Stimulated activated CD4-positive, alpha-beta T cell treated with anti-CD3 and anti-CD28 coated beads, TNF-alpha, amount 100 ng/mL, for 24 hours (primary cell): Measurements from ENCODE around the gene GOSR1.
"Not testable (repeated sequence)": the region's sequence is repeated elsewhere in the genome, so short reads cannot be mapped to it uniquely, and the experiment has no call there.

ENCODE experiments used
- DNase-seq, 3 experiments: peaks; one replicate each; pipeline ENCODE4 v3.0.0-alpha.2; 2020; ENCODE audit warnings: low read depth in 3 of 3

The GOSR1 gene

DNA sequence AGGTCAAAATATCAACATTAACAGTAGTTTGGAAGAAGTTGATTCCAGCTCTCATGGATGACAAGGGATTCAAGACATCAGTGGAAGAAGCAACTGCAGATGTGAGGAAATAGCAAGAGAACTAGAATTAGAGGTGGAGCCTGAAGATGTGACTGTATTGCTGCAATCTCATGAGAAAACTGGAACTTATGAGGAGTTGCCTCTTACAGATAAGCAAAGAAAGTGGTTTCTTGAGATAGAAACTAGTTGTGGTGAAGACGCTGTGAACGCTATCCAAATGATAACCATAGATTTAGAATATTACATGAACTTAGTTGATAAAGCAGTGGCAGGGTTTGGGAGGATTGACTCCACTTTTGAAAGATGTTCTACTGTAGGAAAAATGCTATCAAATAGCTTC lies 67.8 kb downstream of the GOSR1 start:
- no peak for DNase-seq

DNA sequence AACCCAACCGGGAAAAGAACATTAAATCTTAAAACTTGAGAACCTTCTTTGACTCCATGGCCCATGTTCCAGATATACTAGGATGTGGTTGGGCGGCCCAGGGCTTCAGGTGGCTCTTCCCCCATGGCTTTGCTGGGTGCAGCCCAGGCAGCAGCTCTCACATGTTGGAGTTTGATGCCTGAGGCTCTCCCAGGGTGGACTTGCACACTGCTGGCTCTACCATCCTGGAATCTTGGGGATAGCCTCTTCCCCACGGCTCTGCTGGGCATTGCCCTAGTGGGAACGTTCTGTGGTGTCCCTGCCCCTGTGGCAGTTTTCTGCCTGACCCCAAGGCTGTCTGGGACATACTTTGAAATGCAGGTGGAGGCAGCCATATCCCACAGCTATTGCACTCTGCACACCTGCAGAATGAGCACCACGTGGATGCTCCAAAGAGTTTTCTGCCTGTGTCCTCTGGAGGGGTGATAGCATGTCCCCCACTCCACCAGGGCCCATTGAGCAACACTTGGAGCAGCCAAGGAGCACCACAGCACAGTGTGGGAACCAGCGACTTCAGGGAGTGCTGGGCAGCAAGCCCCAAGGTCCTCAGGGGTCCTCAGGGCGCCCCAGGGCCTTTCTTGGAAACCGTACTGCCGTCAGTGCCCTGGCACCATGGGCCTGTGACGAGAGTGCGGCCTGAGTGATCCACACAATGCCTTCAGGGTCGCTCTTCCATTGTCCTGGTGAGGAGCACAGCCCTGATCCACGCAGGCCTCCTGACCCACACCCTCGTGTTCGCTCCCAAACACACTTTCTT lies 70.8 kb downstream of the GOSR1 start:
- no peak for DNase-seq

DNA sequence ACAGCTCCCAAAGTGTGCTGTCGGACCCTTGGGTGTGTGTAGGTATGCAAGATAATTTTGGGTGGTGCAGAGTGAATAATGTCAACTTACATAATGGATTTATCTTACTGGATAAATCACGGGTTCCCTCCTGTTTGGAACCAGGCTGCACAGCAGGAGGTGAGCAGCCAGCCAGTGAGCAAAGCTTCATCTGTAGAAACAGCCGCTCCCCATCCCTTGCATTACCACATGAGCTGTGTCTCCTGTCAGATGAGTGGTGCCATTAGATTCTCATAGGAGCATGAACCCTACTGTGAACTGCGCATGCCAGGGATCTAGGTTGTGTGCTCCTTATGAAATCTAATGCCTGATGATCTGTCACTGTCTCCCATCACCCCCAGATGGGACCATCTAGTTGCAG lies 72.0 kb downstream of the GOSR1 start:
- not testable (repeated sequence) for DNase-seq

DNA sequence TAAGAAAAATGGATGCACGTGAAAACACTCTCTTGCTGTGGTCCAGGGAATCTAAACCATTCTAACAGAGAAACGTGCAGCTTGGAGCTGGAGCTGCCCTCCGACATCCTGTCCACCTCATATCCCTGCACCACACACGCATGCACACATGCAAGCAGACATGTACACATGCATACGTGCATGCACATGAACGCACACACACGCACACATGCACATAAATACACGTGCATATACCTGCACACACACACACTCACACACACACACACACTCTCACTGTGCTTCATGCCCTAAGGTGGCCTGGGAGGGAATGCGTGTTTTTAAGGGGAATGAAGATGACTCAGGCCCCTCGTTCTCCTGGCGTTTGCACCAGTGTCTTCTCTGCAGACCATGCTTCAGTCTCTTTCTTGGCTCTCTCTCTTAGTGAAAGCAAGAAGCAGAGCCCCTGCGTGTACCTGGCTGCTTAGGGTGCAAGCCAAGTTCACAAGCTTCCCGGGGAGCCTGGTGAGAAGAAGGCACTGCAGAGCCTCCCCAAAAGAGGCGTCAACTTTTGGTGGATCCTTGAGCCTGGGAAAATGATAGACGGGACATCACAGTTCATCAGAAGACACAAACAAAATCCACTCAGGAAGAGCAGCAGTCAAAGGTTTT lies 72.8 kb downstream of the GOSR1 start:
- DNase-seq, result no peak

DNA sequence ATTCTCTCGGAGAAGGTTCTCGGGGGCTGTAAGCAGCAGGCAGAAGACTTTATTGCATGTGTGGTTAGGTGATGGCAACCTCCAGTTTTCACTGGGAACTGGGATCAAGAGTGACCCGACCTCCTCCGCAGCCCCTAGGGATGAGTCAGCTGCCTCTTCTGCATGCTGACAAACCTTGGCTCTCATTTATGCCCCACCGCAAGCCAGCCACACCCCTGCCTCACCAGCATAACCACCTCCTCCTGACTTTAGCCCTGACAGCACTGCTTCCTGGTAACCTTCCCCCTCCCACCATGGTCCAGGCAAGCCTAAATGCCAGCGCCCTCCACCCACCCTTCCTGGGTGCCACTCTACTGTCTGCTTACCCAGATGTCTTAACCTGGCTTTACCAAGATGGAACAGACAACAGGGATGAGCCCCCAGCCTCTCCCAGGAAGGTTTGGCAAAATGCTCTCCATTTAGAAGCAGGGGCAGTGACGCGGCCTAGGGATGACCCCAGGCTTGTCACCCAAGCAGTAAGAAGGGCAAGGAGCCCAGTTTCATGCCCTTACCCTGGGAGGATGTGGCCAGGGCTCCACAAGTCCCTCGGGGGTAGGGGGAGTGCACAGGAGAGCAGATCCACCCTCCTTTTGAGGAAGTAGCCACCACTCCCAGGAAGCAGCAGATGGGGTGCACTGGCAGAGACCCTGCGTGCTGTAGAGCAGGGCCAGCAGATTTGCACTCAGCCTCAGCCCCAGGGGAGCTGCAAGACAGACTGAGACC lies 73.5 kb downstream of the GOSR1 start:
- DNase-seq, result no peak

DNA sequence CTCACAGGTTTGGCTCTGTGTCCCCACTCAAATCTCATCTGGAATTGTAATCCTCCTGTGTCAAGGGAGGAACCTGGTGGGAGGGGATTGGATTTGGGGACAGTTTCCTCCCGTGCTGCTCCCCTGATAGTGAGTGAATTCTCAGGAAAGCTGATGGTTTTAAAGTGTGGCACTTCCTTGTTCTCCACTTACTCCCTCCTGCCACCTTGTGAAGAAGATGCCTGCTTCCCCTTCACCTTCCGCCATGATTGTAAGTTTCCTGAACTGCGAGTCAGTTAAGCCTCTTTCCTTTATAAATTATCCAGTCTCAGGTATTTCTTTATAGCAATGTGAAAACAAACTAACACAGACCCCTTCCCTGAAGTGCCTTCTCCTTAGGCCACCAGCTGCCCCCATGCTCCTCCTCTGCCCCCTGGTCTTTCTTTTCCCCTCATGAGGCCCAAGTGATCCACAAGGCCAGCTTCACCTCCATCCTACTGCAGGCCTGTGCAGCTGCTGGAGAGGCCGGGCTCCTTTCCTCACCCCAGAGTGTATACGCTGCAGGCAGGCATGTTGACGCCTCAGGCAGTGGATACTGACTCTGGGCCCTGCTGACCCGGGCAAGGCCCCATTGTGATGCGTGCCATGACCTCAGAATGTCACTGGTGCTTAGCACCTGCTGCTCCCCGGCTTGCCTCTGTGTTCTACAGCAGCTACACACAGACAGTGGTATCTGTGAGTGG lies 74.2 kb downstream of the GOSR1 start:
- not testable (repeated sequence) for DNase-seq

DNA sequence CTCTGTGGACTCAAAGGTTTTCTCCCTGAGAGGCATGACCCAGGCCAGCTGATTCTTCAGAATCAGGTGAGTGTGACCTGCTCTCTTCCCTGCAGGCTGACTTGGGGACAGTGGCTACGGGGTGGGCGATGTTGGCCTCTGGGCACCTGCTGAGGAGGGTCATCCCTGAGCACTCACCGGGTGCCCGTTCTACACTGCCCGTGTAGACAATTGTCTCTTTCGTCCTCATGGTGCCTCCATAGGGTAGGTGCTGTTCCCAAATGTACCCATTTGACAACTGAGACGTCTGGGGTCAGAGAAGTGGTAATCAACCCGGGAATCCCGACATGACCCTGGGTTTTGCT lies 74.8 kb downstream of the GOSR1 start:
- no peak for DNase-seq

DNA sequence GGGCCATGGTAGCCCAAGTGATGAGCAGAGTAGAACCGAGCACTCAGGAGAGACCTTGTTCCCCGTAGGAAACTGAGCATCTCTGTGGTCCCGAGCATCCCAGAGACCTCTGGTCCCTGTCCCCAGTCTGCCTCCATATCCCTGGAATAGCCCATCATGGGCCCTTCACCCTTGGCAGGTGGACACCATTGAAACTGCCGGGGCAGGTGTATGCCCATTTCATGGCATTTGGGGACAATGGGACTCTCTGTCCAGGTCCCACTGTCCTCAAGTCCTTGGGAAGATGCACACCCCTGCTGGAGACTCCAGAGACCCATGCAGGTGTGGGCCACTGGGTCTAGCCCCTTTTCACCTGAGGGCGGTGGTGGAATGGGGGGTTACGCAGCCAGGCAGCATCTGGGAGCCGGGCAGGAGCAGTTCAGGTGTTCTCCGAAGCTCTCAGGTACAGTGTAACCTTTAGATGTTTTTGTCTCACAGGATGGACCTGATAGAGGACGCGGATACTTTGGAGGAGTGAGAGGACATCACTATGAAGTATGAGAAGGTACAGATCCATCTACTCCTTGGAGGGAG lies 75.9 kb downstream of the GOSR1 start:
- DNase-seq, result no peak

DNA sequence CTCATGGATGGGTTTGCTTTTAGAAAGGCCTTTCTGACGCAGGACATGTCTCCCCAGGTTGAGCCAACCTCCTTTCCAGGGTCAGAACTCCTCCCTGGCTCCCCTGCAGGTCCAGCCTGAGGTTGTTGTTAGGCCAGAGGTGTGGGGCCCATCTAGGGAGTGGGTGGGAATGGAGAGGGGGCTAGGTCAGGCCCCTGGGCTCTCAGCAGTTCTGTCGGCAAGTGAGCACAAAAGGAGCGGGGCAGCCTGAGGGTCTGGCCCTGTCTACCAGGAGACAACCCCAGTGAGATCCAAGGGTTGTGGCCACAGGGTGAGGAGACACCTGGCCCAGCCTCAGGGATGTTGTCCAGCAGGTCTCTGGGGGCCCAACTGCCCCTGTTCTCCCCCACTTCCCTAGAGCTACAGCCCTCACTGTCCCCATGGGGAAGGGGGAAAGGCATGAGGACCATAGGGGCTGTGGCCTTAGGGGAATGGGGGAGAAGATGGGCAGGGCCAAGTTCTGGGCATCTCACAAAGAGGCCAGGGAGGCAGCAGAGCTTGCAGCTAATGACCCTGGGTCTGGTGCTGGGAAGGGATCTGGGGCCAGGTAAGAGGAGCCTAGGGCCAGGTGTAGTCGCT lies 76.7 kb downstream of the GOSR1 start:
- DNase-seq, result not testable (repeated sequence)

DNA sequence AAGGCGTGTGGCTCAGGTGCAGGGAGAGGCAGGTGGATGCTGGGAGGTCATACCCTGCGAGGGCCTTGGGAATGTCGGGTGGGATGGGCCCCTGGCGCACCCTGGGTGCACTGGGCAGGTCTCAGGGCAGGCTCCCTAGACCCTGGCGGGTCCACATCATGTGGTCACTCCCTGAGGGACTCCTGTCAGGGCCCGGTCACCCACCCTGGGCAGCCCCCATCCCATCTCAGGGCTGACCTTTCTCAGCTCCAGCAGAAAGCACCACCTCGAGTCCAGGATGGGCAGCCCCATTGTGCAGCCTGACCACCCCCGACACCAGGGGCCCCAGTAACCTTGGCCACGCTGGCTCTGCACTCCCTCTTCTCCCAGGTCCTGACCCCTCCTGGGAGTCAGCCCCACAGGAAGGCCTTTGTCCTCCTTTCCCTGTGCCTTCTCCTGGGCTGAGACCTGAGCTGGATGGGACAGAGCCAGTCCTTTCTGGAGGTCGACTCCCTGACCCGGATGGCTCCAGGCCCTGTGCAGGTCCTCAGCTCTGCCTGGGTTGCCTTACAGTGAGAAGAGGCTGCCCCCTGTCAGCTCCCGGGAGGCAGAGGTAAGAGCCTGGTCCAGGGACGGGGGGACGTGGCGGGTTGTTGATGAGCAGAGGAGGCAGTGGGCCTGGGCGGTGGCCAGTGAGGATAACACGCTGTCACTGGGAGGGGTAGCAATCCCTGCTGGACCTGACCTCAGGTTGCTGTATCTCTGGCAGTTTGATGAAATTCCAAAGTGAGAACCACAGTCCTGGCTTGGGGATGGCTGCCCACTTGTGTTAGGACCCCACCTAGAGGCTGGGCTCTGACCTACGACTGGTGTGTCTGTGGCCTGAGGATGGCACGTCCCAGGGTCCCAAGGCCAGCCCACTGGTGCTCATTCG lies 77.9 kb downstream of the GOSR1 start:
- no peak for DNase-seq

DNA sequence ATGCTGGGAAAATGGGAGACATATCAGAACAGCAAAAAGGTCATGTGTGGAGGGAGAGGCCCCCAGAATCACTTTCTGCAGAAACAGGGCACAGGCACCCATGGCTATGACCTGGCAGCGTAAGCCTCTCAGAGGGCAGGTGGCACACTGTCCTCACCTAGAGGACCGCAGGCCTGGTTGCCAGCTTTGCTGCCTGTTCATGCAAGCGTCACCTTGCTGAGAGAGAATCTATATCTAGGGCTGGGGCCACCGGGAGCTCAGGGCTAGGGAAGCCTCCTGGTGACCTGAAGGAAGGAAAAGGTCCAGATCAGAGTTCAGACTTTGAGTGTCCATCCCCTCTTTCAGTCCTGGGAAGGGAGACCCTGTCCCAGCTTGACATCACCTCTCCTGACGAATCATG lies 78.7 kb downstream of the GOSR1 start:
- DNase-seq, result no peak

DNA sequence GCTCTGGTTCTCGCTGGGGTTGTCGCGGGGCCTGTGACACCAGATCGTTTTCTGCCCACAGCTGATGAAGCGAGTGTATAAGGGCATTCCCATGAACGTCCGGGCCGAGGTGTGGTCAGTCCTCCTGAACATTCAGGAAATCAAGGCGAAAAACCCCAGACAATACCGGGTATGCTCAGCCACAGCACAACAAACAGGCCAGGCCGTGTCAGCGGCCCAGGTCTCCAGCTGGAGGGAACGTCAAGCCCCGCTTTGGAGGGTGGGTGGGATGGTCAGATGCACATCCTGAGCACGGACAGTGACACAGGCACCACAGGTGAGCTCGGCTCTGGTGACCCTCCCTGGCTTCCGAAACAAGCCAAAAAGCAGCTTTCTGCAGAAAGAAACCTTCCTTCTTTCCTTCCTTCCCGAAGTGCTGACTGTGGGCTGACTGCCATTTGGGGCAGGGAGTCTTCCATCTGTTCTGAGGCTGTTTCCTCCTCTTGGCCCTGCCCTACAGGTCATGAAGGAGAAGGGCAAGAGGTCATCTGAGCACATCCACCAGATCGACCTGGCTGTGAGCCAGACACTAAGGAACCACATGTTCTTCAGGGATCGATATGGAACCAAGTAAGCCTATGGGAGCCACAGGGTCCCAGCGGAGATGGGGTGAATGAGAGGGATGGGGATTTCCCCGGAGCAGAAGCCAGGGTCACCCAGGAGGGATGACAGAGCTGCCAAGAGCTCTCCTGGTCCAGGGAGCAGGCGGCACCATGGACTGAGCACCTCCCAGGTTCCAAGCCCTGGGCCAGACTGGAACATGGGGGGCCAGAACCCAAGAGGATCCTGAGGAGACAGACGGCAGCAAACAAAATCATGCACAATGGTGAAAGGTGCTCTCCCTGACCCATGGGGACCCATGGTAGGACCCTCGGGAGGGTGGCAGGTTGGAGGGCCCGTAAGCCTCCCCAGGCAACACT lies 79.4 kb downstream of the GOSR1 start:
- no peak for DNase-seq

DNA sequence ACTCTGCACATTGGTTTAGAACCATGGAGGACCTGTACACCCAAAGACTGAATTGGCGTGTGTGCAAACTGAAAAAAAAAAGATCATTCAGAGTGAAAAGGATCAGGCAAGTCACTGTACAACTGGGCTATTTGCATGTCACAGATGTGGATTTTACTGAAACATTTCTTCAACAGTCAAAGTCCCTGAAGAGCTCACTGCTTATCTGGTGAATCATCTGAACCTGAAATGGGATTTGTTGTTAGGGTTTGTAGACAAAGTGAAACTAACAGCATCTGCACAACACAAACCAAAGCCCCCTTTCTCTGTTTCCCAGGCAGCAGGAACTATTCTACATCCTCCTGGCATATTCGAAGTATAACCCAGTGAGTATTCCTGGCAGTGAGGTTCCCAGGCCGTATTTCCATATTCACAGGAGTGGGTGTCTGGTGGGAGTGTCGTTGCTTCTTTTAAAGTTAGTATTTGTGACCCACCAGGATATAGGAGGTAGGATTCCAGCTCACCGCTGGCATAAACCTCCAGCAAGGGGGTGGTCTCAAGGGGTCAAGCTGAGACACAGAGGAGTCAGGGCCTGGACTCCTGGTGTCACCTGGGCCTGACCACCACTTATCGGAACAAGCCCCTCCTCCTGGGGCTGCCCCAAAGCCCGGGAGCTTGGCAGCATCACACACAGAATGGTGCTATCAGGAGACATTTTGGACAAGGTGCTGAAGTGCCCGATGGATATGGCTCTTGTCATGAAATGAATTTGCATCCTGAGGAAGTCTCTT lies 80.9 kb downstream of the GOSR1 start:
- DNase-seq, result no peak

DNA sequence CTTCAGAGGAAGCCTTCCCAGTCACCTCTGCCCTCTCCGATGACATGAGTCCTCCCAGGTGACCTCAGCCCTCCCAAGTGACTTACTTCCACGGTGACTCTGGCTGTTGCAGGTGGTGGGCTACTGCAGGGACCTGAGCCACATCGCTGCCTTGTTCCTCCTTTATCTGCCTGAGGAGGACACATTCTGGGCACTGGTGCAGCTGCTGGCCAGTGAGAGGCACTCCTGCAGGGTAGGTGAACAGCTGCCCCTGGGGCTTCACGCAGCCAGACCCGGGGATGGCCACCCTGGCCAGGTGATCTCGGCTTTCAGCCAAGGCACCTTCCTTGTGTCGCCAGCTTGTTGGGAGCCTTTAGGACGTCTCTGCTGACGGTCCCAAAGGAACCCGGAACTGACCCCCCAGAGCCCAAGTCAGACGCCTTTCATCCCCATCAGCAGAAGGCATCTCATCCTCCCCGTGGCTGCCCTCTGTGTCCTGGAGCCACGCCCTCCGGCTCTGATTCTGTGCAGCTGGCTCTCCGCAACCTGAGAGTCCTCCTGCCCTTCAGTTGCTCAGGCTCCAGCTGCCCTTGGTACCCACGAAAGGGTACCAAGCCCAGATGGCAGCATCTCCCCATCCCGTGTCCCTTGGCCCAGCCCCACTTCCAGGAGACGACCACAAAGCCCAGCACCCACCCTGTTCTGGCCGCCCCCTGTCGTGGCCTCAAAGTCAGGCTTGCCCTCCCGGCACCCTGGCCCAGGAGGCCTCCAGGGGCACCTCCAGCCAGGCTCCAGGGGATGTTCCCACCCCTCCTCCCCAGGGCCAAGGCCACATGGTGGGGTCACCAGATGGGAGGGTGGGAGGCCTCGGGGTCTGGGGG lies 81.7 kb downstream of the GOSR1 start:
- no peak for DNase-seq

DNA sequence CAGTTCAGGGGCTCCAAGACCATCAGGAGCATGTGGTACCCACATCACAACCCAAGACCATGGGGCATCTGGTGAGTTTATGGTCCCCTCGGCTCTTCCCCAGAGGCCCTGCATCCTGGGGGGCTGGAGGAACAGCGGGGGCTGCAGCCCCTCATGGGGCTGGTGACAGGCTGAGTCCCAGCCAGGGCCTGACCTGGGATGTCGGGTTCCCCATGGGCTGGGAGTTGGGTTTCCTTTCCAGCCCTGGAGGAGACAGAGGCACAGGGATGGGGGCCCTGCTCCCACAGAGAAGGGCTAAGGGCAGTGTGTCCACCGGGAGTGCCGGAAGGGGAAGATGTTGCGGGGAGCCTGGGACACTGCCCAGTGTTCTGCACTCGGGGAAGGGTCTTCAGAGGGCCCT lies 82.4 kb downstream of the GOSR1 start:
- DNase-seq, result no peak

DNA sequence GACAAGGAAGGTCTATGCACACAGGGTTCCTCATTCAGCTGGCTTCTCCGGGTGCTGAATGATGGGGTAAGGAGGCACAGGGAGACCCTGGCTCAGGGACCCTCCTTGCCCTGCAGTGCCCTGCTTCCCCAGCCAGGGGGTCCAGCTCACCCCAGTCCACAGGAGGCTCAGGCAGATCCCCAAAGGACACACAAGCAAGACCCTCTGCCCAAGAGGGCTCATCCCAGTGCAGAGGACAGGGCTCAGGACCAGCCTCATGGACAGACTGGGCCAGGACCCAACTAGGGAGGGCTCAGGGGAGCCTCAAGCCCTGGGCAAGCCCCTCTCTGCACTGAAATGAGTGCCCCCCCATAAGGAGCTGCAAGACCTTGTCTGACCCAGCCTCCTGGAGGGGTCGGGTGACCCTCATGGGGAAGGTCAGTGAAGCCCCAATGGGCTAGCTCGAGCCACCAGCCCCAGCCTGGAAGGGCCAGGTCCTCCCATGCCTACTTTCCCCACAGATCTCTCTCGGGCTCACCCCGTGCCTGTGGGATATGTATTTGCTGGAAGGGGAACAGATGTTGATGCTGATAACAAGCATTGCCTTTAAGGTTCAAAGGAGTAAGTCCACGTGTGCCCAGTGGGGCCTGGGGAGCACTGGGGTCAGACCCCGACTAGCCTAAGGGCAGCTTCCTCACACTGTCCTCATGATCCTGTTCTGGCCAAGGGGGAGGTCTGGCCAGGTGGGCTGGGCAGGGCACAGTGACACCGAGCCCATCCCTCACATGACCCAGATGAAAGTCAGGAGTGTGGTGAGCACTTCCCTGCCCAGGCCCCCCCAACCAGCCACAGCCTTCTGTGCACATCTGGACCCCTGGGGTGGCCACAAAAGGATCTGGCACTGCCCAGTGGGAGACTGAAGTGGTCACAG lies 83.2 kb downstream of the GOSR1 start:
- DNase-seq, result not testable (repeated sequence)
